GM13976 (cell line): ENCODE data around the gene NDOR1.

Experiments
- DNase-seq: peaks from one replicate; pipeline ENCODE4 v3.0.0; 2012; ENCODE audit warnings: low spot score
- in situ Hi-C: fragments of 300-500 bp; cut with MboI; formaldehyde crosslinking; loops from one replicate; pipeline ENCODE4 v1.12.0; 2022; ENCODE audit warnings: low sequenced_read_pairs, mixed read lengths, inconsistent platforms; ENCODE audit not compliant: unreplicated experiment
- TF ChIP-seq, protein P1 (sequence below): IDR thresholded peaks from 2 replicates; pipeline ENCODE4 v1.5.1; 2012; ENCODE audit warnings: borderline replicate concordance, mild to moderate bottlenecking; ENCODE audit not compliant: insufficient read depth; ENCODE audit errors: extremely low read depth, missing control alignments, control extremely low read depth

NDOR1 gene

DNA sequence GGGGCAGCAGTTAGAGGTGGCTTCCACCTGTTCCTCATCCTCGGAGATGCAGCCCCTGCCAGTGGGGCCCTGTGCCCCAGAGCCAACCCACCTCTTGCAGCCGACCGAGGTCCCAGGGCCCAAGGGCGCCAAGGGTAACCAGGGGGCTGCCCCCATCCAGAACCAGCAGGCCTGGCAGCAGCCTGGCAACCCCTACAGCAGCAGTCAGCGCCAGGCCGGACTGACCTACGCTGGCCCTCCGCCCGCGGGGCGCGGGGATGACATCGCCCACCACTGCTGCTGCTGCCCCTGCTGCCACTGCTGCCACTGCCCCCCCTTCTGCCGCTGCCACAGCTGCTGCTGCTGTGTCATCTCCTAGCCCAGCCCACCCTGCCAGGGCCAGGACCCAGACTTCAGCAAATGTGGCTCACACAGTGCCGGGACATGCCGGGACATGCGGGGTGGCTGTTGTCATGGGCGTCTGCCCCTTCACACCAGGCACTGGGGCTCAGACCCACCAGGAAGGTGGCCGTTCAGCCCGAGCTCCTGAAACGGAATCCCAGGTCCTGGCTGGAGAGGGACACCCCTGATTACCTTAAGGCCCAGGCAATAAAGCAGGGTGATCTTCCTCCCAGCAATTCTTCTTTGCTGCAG, 20.3 kb downstream of the NDOR1 start:
- in situ Hi-C loops: loop anchor here (5.0 kb wide), 1 partner anchor 109 kb away; no protein-coding TSS in a partner anchor
- DNase-seq: no peak
- TF ChIP-seq, protein P1, sequence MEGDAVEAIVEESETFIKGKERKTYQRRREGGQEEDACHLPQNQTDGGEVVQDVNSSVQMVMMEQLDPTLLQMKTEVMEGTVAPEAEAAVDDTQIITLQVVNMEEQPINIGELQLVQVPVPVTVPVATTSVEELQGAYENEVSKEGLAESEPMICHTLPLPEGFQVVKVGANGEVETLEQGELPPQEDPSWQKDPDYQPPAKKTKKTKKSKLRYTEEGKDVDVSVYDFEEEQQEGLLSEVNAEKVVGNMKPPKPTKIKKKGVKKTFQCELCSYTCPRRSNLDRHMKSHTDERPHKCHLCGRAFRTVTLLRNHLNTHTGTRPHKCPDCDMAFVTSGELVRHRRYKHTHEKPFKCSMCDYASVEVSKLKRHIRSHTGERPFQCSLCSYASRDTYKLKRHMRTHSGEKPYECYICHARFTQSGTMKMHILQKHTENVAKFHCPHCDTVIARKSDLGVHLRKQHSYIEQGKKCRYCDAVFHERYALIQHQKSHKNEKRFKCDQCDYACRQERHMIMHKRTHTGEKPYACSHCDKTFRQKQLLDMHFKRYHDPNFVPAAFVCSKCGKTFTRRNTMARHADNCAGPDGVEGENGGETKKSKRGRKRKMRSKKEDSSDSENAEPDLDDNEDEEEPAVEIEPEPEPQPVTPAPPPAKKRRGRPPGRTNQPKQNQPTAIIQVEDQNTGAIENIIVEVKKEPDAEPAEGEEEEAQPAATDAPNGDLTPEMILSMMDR: no peak

DNA sequence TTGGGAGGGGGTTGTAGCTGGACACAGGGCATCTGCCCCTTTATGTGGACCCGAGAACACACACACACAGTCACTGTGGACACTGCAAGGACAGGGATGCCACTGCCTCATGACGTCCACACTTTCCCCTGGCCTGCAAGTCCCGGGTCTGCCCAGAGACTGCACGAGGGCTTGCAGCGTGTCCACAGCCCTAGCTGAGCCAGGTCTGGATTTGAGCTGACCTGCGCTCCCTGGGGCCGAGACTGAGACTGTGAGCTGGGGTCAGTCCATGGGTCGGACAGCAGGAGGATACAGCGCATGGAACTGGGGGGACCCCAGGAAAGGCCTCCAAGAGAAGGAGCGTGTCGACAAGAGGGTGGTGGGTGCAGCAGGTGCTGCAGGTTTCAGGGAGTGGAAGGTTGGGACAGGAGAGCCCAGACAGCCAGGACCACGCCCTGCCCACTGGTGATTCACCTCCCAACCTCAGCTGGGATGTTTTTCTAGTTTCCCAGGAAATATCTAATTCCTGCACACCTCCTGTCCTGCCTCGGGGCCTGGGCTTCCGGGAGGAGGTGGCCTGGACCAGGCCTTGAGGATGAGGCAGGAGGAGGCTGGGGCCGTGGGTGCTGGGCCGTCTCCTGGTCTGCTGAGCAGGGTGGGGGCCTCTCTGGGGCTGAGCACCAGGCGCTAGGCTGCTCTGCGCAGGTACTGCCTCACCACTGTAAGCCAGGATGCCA, 21.0 kb downstream of the NDOR1 start:
- TF ChIP-seq, protein P1: no peak
- DNase-seq: no peak
- in situ Hi-C loops: loop anchor here (5.0 kb wide), 1 partner anchor 109 kb away; no protein-coding TSS in a partner anchor

DNA sequence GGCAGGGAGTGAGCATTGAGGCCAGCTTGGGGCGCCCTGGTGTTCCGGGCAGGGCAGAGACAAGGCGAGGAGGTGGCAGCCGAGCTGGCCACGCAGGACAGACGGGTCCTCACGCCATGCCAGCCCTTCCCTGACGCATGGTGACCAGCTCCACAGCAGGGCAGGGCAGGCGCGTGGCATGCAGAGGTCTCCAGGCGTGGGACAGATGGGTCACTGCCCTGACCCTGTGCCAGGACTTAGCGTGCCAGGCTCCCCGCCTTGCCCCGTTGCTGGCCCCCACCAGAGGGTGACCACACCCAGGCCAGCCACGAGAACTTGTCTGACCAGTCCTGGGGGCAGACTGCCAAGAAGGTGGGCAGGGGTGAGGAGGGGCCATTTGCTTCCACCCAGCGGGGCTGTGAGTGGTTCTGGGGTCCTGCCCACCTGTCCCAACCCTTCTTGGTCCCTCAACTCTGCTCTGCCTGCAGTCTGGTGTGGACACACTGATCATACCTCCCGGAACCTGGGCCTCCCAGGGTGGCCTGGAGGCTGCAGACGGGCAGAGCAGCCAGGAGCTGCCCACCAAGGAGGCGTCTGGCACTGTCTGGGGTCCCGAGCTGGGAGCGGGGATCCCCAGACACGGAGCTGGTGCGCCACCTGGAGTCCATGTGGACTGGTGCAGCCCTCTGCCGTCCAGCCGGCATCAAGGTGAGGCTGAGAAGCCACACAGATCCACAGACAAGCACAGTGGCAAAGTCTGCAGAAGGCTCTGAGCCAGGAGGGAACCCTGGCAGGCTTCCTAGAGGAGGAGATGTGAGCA, 21.8 kb downstream of the NDOR1 start, which contains the start of gene RNF224:
TSS of gene RNF224 (plus strand) at position 449 of the 799 bp plus-strand sequence. CDS start 834 bp downstream, outside the sequence.
- in situ Hi-C loops: loop anchor here (5.0 kb wide), 1 partner anchor 110 kb away; no protein-coding TSS in a partner anchor
- TF ChIP-seq, protein P1: peak; percentile 97
- DNase-seq: peak; percentile 89

DNA sequence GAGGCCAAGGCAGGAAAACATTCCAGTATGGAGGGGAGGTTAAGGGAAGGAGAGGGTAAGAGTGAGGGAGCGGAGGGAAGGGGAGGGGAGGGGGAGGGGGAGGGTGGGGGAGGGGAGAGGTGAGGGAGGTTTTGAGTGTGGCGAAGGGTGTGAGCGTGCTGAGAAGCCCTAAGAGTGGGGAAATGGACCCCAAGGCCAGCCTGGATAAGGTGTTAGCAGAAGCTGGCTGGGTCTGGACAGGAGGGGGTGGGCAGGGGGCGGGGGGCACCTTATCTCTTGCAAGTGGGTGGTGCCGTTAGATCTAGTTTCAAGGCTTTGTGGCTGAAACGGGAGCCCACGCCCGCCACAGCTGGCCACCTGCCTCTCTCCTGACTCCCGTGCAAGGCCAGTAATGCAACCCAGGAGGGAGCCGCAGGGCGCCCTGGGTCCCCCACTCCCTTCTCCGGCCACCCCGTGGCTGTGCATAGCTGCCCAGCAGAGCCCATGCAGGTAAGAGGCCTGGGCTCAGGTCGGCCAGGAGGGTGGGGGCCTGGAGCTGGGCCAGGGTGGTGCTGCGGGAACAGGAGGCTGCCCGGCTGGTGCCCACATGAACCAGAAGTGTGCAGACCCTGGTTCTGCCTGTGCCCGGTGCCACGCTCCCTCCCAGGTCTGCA, 22.5 kb downstream of the NDOR1 start:
- TF ChIP-seq, protein P1: no peak
- in situ Hi-C loops: loop anchor here (5.0 kb wide), 1 partner anchor 111 kb away; no protein-coding TSS in a partner anchor
- no peak for DNase-seq

DNA sequence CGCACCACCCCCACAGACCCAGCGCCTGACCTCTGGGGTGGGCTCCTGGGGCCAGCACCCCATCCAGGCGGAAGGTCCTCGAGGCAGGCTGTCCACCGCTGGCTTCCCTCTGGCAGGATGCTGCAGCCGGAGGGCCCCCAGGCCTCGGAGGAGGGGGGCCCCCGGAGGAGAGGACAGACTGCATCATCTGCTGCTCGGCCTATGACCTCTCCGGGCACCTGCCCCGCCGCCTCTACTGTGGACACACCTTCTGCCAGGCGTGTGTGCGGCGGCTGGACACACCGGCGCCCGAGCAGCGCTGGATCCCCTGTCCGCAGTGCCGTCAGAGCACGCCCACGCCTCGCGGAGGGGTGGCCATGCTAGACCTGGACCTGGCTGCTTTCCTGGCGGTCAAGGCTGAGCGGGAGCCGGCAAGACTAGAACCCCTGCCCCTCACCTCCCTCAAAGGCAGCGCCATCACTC, 23.0 kb downstream of the NDOR1 start:
- TF ChIP-seq, protein P1: no peak
- in situ Hi-C loops: loop anchor here (5.0 kb wide), 1 partner anchor 111 kb away; no protein-coding TSS in a partner anchor
- DNase-seq: no peak
